ENCODE measurements around the gene HELZ.

The HELZ gene

GRCh38 chr17:67125417-67125816 lies 119.6 kb downstream of the HELZ start:
- intact Hi-C loops (cut with DNase I; ENCODE audit: low total_unique reads), result no loop called here
- Histone ChIP-seq H3K4me3 (no peak overlapping the region), H3K4me1 (peaks cover 0 to 13% (median 0%) of the 10 kb centered on the region in 4 donors), H3K36me3 (peaks cover 9 to 44% (median 20%) of the 10 kb centered on the region in 3 donors), H3K27me3 (no peaks in the 10 kb centered on the region), H3K9me3 (no peaks in the 10 kb centered on the region), H3K27ac (no peak overlapping the region)
- no peak for DNase-seq
- TF ChIP-seq CTCF (IDR thresholded peaks at IDR 0.05), result no peak

- no peak for DNase-seq
- Histone ChIP-seq H3K36me3 (peaks cover 14 to 52% (median 26%) of the 10 kb centered on the region in 3 donors), H3K4me1 (peaks cover 0 to 14% (median 0%) of the 10 kb centered on the region in 4 donors), H3K27me3 (no peaks in the 10 kb centered on the region), H3K27ac (no peak overlapping the region), H3K4me3 (no peak overlapping the region), H3K9me3 (no peaks in the 10 kb centered on the region)
- intact Hi-C loops (cut with DNase I; ENCODE audit: low total_unique reads), result no loop called here
- no peak for TF ChIP-seq CTCF (IDR thresholded peaks at IDR 0.05)
Observed at GRCh38 chr17:67124450-67125148, 120.4 kb downstream of the HELZ start.

GRCh38 chr17:67123699-67124098 lies 121.3 kb downstream of the HELZ start:
- Histone ChIP-seq H3K27ac (no peak overlapping the region), H3K9me3 (no peaks in the 10 kb centered on the region), H3K4me3 (no peak overlapping the region), H3K27me3 (no peaks in the 10 kb centered on the region), H3K36me3 (peaks cover 17 to 57% (median 26%) of the 10 kb centered on the region in 3 donors), H3K4me1 (peaks cover 0 to 19% (median 0%) of the 10 kb centered on the region in 4 donors)
- no peak for TF ChIP-seq CTCF (IDR thresholded peaks at IDR 0.05)
- DNase-seq, result no peak
- intact Hi-C loops (cut with DNase I; ENCODE audit: low total_unique reads), result no loop called here

GRCh38 chr17:67121316-67121891 lies 123.6 kb downstream of the HELZ start:
- H3K27ac ChIP-seq, result no peak overlapping the region
- DNase-seq, result no peak
- intact Hi-C loops (cut with DNase I; ENCODE audit: low total_unique reads), result no loop called here
- H3K4me1 ChIP-seq, result peaks cover 0 to 19% (median 0%) of the 10 kb centered on the region in 4 donors
- no peak for TF ChIP-seq CTCF (IDR thresholded peaks at IDR 0.05)
- H3K36me3 ChIP-seq, result peaks cover 30 to 58% (median 31%) of the 10 kb centered on the region in 3 donors
- no peak overlapping the region for H3K4me3 ChIP-seq
- H3K9me3 ChIP-seq, result no peaks in the 10 kb centered on the region
- no peaks in the 10 kb centered on the region for H3K27me3 ChIP-seq

GRCh38 chr17:67119102-67119501 lies 125.9 kb downstream of the HELZ start:
- TF ChIP-seq CTCF (IDR thresholded peaks at IDR 0.05), result no peak
- intact Hi-C loops (cut with DNase I; ENCODE audit: low total_unique reads), result no loop called here
- no peak overlapping the region for H3K27ac ChIP-seq
- no peak for DNase-seq
- H3K27me3 ChIP-seq, result no peaks in the 10 kb centered on the region
- peaks cover 31 to 47% (median 41%) of the 10 kb centered on the region in 3 donors for H3K36me3 ChIP-seq
- peaks cover 0 to 19% (median 0%) of the 10 kb centered on the region in 4 donors for H3K4me1 ChIP-seq
- no peak overlapping the region for H3K4me3 ChIP-seq
- H3K9me3 ChIP-seq, result no peaks in the 10 kb centered on the region
